PFSK-1 (cell line): ENCODE results near the gene JAG1.

ENCODE experiments used
- POLR2AphosphoS5 ChIP-seq: IDR thresholded peaks from 2 replicates; pipeline ENCODE4 v1.6.1; 2012; ENCODE audit warnings: low read depth, mild to moderate bottlenecking, control low read depth, low read length, moderate library complexity
- TAF1 ChIP-seq: IDR thresholded peaks from 2 replicates; pipeline ENCODE4 v1.6.1; 2012; ENCODE audit warnings: low read length, control low read depth, borderline replicate concordance; ENCODE audit not compliant: insufficient read depth
- TF ChIP-seq, protein P1 (sequence below), 2 experiments: IDR thresholded peaks; 2 replicates each; pipeline versions ENCODE4 v1.6.1 to v1.8.0; 2011 to 2012; ENCODE audit warnings: low read depth in 2 of 2, low read length in 2 of 2, control low read depth in 1 of 2, inconsistent platforms in 1 of 2, mild to moderate bottlenecking in 1 of 2, moderate library complexity in 1 of 2; ENCODE audit not compliant: insufficient read depth in 1 of 2

DNA sequence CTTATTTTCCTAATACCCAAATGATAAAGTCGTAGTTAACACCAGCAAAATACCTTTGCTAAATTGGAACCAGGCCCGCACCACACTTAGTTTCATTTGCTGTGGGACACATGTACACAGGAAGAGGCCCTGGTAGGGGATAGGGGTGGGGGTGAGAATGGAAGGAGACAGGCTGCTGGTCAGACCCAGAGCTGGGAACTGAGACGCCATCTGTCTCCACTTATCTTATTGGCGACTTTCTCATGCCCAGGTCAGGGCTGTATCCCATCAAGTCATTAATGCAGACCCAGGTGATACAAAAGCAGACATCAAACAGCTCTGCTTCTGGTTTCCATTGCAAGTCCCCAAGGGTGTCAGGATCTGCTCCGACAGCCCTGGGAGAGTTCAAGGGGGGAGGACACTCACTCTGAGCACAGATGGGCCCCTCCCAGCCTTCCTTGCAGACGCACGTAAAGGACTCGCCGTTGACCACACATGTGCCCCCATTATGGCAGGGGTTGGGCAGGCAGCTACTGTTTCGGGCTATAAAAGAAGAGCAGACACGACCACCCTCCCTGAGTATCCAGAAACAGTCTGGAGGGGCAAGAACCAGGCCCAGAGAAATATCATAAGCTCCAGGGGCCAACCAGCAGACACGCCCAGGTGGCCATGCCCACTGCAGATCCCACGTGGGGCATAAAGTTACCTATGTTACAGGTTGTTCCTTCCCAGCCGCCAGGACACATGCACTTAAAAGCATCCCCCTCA is 29.2 kb downstream of the JAG1 start:
- TF ChIP-seq POLR2AphosphoS5 (no peak), TAF1 (no peak)
- TF ChIP-seq, protein P1, sequence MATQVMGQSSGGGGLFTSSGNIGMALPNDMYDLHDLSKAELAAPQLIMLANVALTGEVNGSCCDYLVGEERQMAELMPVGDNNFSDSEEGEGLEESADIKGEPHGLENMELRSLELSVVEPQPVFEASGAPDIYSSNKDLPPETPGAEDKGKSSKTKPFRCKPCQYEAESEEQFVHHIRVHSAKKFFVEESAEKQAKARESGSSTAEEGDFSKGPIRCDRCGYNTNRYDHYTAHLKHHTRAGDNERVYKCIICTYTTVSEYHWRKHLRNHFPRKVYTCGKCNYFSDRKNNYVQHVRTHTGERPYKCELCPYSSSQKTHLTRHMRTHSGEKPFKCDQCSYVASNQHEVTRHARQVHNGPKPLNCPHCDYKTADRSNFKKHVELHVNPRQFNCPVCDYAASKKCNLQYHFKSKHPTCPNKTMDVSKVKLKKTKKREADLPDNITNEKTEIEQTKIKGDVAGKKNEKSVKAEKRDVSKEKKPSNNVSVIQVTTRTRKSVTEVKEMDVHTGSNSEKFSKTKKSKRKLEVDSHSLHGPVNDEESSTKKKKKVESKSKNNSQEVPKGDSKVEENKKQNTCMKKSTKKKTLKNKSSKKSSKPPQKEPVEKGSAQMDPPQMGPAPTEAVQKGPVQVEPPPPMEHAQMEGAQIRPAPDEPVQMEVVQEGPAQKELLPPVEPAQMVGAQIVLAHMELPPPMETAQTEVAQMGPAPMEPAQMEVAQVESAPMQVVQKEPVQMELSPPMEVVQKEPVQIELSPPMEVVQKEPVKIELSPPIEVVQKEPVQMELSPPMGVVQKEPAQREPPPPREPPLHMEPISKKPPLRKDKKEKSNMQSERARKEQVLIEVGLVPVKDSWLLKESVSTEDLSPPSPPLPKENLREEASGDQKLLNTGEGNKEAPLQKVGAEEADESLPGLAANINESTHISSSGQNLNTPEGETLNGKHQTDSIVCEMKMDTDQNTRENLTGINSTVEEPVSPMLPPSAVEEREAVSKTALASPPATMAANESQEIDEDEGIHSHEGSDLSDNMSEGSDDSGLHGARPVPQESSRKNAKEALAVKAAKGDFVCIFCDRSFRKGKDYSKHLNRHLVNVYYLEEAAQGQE (IDR thresholded peaks at IDR 0.05; ENCODE audit: insufficient read depth in 1 of 2, low read depth in 2 of 2, low read length in 2 of 2), result no peak
